Left ventricle myocardium inferior (tissue), 1 donor: ENCODE measurements around the gene DSG2. TPM values are rescaled to one million over a fixed set of nuclear protein-coding genes. Genes with fewer than 3 reads are reported as not detected.

Source experiments
- DNase-seq: peaks from one replicate; pipeline ENCODE4 v3.0.0-alpha.2; 2020
- H3K27ac ChIP-seq: fragments of 200-600 bp; replicated peaks from 2 replicates; pipeline ENCODE4 v1.8.0; 2021
- H3K27me3 ChIP-seq: fragments of 200-600 bp; 2 replicates; pipeline ENCODE4 v1.8.0; 2021; ENCODE audit warnings: low read depth
- H3K36me3 ChIP-seq: fragments of 200-600 bp; 2 replicates; pipeline ENCODE4 v1.8.0; 2021
- H3K4me1 ChIP-seq: fragments of 200-600 bp; 2 replicates; pipeline ENCODE4 v1.8.0; 2021
- H3K4me3 ChIP-seq: fragments of 200-600 bp; 2 replicates; pipeline ENCODE4 v1.8.0; 2021; ENCODE audit warnings: mild to moderate bottlenecking, moderate library complexity
- H3K9me3 ChIP-seq: fragments of 200-600 bp; replicated peaks from 2 replicates; pipeline ENCODE4 v1.8.0; 2021
- CTCF ChIP-seq: fragments of 200-600 bp; IDR thresholded peaks from 2 replicates; pipeline ENCODE4 v1.8.0; 2021; ENCODE audit warnings: antibody characterized with exemption, mild to moderate bottlenecking, borderline replicate concordance
- intact Hi-C: fragments of 100-400 bp; cut with micrococcal nuclease; formaldehyde crosslinking; loops from one replicate; pipeline ENCODE4 v1.11.0; 2022
- total RNA-seq: library from RNA; stranded (reverse); fragmentation: NEBNext Ultra II Directional; extraction: Animal tissue kit (Norgen Biotek cat#: 25700); gene quantifications from one replicate; pipeline ENCODE4 v1.2.1, GENCODE V29; 2021
- donor health status: DM: no; HTN: yes; CAD: no; lungs with severe emphysema.

Gene DSG2
- total RNA-seq, 1 donor from 2014 or later = 42.6 TPM

DNA sequence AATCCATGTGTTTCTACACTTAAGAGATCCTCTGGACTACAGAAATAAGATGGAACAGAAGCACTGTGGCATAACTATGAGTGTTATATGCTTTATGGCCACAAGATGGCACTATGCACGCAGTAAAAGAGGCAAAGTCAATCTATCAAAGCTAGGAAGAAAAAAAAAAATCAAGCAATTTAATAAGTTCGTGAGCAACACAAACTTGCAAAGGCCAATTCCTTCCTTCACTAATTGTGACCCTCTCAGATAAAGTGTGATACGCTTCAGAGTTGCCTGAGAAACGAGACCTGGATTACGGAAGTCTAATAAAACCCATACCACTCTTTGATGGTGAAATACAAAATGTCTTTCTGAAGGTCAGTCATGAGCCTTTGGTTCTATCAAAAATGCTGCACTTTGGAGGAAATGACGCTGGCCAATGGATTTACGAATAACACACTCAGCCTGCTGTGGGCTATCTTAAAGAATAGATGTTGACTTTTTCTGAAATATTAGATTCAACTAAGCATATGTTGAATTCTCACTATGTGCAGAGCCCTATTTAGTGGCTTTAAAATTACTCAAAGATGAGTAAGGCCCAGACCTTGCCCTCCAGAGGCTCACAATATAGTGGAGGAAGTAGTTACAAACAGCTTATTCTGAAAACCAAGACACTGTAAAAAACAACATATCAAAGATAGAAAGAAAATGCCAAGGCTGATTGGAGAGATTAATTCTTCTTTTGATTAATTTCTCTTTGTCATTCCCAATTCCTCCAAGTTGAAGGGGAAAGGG is 58.2 kb downstream of the DSG2 start:
- no peak for DNase-seq

DNA sequence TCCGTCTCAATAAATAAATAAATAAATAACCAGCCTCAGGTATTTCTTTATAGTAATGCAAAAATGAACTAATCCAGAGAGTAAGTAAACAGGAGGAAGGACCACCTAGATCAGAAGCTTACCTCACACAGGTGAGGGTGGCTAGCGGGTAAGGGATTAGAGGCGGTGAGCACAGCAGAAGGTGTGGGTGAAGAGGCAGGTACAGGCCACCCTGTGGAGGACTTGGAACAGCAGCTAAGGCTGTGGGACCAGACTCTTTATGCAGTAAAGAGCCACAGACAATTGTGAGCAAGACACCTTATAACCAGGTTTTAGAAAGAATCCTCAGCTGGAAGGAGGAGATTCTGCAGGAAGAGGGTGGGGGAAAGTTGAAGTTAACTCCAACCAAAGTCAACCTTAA is 59.5 kb downstream of the DSG2 start:
- H3K9me3 ChIP-seq = no peaks in the 10 kb centered on the region
- peaks cover 12% of the 10 kb centered on the region for H3K27me3 ChIP-seq
- intact Hi-C loops = loop anchor here (10.0 kb wide), 1 partner anchor 267 kb away; no protein-coding TSS in a partner anchor
- no peak overlapping the region for H3K27ac ChIP-seq
- no peak overlapping the region for H3K4me3 ChIP-seq
- no peak for DNase-seq
- TF ChIP-seq CTCF = no peak
- no peaks in the 10 kb centered on the region for H3K36me3 ChIP-seq
- H3K4me1 ChIP-seq = peaks cover 6% of the 10 kb centered on the region

More for the DNA sequence above, 58.2 kb downstream of the DSG2 start:
- H3K27me3 ChIP-seq = peaks cover 12% of the 10 kb centered on the region
- no peak overlapping the region for H3K4me3 ChIP-seq
- H3K4me1 ChIP-seq = no peaks in the 10 kb centered on the region
- TF ChIP-seq CTCF = peak; percentile 86
- H3K36me3 ChIP-seq = no peaks in the 10 kb centered on the region
- intact Hi-C loops = loop anchor here (10.0 kb wide), 1 partner anchor 269 kb away; no protein-coding TSS in a partner anchor
- H3K9me3 ChIP-seq = no peaks in the 10 kb centered on the region
- H3K27ac ChIP-seq = no peak overlapping the region

- no peaks in the 10 kb centered on the region for H3K9me3 ChIP-seq
- TF ChIP-seq CTCF = no peak
- peaks cover 8% of the 10 kb centered on the region for H3K4me1 ChIP-seq
- H3K4me3 ChIP-seq = no peak overlapping the region
- no peak for DNase-seq
- intact Hi-C loops = loop anchor here (10.0 kb wide), 1 partner anchor 266 kb away; no protein-coding TSS in a partner anchor
- H3K27me3 ChIP-seq = peaks cover 12% of the 10 kb centered on the region
- no peaks in the 10 kb centered on the region for H3K36me3 ChIP-seq
- H3K27ac ChIP-seq = no peak overlapping the region
Measured at GRCh38 chr18:31558567-31558966, 60.6 kb downstream of the DSG2 start.

DNA sequence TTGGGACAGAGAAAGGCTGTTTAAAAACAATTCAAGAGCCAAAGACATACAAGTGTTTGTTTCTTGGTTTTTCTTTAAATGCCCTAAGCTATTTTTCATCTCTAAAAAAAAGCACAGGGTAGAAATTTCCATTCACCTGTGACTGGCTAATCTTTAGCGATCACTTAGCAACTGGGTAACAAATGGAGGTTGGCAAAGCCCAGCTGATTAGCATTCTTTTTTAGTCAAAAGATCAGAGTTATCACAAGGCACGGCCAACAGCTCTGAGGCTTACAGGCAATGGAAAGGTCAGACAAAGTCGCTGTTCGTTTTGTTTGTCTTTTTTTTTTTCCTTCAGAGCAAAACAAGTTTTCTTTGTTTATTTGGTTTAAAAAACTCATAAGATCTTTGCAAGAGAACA is 64.7 kb downstream of the DSG2 start:
- H3K27ac ChIP-seq = no peak overlapping the region
- TF ChIP-seq CTCF = no peak
- intact Hi-C loops = loop anchor here (10.0 kb wide), 1 partner anchor 162 kb away; no protein-coding TSS in a partner anchor
- H3K27me3 ChIP-seq = no peaks in the 10 kb centered on the region
- DNase-seq = no peak
- no peaks in the 10 kb centered on the region for H3K9me3 ChIP-seq
- no peaks in the 10 kb centered on the region for H3K36me3 ChIP-seq
- H3K4me3 ChIP-seq = no peak overlapping the region
- peaks cover 8% of the 10 kb centered on the region for H3K4me1 ChIP-seq

GRCh38 chr18:31563778-31564177 is 65.8 kb downstream of the DSG2 start:
- no peak overlapping the region for H3K4me3 ChIP-seq
- H3K9me3 ChIP-seq = no peaks in the 10 kb centered on the region
- no peak overlapping the region for H3K27ac ChIP-seq
- H3K36me3 ChIP-seq = no peaks in the 10 kb centered on the region
- TF ChIP-seq CTCF = peak; percentile 31
- peaks cover 8% of the 10 kb centered on the region for H3K4me1 ChIP-seq
- intact Hi-C loops = loop anchor here (10.0 kb wide), 1 partner anchor 161 kb away; no protein-coding TSS in a partner anchor
- no peaks in the 10 kb centered on the region for H3K27me3 ChIP-seq
- DNase-seq = no peak
